Lower leg skin (tissue), 4 donors: ENCODE data around the gene LIMD2. TPM values are rescaled to one million over a fixed set of nuclear protein-coding genes. Genes with fewer than 3 reads are reported as not detected.
A peak's percentile ranks its signal among the peaks of the same experiment; 100 is the strongest.

Experiments used
- DNase-seq, 2 donors: peaks; one replicate each; pipeline ENCODE4 v3.0.0-alpha.2; 2019; ENCODE audit warnings: low spot score in 2 of 2
- H3K4me3 ChIP-seq: fragments of 200-600 bp; sonication (generic); 2 replicates; pipeline ENCODE4 v1.5.1; 2017; ENCODE audit warnings: mild to moderate bottlenecking, low read depth; ENCODE audit not compliant: poor library complexity, severe bottlenecking
- POLR2A ChIP-seq, 2 donors: fragments of 450-650 bp; IDR thresholded peaks; one replicate each; pipeline ENCODE4 v1.6.1; 2016 to 2017; ENCODE audit warnings: antibody characterized with exemption in 2 of 2, mild to moderate bottlenecking in 1 of 2, moderate library complexity in 1 of 2
- WGBS, 2 donors: methylation state at CpG; one replicate each; pipeline ENCODE4 v1.1.5; 2018; 5-methylcytosine and 5-hydroxymethylcytosine counted together
- intact Hi-C: fragments of 100-400 bp; cut with DNase I; formaldehyde crosslinking; loops from one replicate; pipeline ENCODE4 v1.15.0; 2023; ENCODE audit warnings: low total_unique reads
- total RNA-seq, 4 donors: library from RNA; depleted of rRNA; stranded (reverse); fragments of >200 nt; gene quantifications; one replicate each; pipeline ENCODE4 v1.1.0, GENCODE V29; 2016
- TF ChIP-seq, protein P1 (sequence below), 3 donors: fragments of 450-650 bp; IDR thresholded peaks; one replicate each; pipeline ENCODE4 v1.5.1; 2016; ENCODE audit warnings: antibody characterized with exemption in 3 of 3, mild to moderate bottlenecking in 3 of 3, moderate library complexity in 2 of 3

LIMD2 gene
- total RNA-seq, 4 donors from 2014 or later = 3.3 to 9.0 (median 4.8) TPM

DNA sequence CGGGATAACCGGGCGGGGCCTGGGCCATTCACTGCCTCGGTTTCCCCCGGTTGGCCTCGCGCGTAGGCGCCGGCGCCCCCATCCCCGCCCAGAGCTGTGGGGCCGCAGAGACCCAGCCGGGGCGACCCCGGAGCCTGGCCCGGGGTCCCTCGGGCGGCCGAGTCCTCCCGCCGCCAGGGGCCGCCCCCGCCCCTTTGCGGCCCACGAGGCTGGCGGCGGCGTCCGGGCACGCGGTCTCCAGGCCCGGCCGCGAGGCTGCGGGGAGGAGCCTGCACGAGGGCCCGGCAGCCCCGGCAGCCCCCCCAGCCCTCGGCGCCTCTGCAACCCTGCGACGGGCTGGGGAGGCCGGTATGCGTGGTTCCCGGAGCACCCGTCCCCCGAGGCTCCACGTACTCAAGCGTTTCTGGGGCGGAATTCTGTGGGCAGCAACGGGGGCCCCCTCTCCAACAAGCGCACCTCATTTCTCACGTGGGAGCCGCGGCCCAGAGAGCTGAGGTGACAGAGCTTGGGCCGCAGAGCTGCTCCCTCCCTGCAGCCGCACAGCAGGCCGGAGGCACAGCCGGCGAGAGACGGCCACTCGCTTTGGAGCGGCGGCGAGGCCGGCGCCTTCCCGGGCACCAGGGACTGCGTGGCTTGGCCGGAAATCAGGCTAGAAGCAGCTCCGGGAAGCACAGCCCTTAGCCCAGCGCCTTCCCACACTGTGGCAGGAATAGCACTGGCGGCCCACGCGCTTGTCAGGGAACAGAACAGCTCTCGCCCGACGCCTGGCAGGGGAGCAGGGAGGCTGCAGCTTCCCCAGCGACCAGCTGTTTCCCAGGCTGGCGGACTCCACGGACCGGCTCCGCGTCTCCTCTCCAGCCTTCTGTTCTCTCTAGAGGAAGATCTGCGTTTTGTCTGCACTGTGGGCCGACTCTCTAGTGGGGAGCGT lies 867 bp upstream of the LIMD2 start:
- TF ChIP-seq, protein P1, sequence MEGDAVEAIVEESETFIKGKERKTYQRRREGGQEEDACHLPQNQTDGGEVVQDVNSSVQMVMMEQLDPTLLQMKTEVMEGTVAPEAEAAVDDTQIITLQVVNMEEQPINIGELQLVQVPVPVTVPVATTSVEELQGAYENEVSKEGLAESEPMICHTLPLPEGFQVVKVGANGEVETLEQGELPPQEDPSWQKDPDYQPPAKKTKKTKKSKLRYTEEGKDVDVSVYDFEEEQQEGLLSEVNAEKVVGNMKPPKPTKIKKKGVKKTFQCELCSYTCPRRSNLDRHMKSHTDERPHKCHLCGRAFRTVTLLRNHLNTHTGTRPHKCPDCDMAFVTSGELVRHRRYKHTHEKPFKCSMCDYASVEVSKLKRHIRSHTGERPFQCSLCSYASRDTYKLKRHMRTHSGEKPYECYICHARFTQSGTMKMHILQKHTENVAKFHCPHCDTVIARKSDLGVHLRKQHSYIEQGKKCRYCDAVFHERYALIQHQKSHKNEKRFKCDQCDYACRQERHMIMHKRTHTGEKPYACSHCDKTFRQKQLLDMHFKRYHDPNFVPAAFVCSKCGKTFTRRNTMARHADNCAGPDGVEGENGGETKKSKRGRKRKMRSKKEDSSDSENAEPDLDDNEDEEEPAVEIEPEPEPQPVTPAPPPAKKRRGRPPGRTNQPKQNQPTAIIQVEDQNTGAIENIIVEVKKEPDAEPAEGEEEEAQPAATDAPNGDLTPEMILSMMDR (IDR thresholded peaks at IDR 0.05) = no peak
- no peak for TF ChIP-seq POLR2A (IDR thresholded peaks at IDR 0.05)
- intact Hi-C loops = no loop called here

DNA sequence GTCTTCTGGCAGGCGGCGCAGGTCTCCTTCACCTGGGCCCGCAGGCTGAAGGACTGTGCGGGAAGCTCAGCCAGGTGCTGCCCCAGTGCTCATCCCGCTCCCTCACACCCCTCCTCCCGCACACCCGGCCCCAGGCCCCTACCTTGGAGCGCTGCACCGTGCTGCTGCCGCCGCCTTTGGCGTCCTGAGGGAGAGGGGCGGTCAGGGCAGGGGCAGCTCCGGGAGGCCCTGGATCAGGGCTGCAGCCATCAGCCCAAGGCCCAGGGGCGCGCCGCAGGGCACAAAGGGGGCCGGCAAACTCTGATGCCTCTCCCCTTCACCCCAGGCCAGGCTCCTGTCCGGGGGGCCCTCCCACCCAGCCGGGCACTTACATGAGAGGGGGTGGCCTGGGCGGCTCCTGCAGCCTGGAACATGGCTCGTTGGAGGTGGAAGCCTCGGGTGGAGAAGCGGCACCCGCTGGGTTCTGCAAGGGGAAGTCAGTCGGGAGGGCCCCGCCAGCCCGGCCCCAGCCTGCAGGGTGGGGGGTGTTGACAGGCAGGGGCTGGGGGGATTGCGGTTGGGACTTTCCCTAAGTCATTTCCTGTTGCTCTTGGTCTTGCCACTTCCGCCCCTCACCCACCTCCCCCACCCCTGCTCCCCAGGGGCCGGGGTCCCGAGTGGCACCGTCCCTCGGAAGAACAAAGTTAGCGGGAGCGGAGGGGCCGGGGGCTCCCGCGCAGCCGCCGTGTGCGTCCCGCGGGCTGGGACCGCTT lies 863 bp downstream of the LIMD2 start:
- intact Hi-C loops = no loop called here
- TF ChIP-seq, protein P1 (IDR thresholded peaks at IDR 0.05) = no peak
- no peak for TF ChIP-seq POLR2A (IDR thresholded peaks at IDR 0.05)
- H3K4me3 ChIP-seq = no peak overlapping the region
- DNase-seq = peak; percentile 31 to 91
- 4 to 13% methylated on average over 25 to 36 of the region's 45 CpGs for WGBS, 2 donors

More for the DNA sequence above, 867 bp upstream of the LIMD2 start:
- WGBS, 2 donors = 22 to 52% methylated on average over 19 to 55 of the region's 88 CpGs
- no peak overlapping the region for H3K4me3 ChIP-seq
- peak in 1 of 2 donors; percentile 86 for DNase-seq

DNA sequence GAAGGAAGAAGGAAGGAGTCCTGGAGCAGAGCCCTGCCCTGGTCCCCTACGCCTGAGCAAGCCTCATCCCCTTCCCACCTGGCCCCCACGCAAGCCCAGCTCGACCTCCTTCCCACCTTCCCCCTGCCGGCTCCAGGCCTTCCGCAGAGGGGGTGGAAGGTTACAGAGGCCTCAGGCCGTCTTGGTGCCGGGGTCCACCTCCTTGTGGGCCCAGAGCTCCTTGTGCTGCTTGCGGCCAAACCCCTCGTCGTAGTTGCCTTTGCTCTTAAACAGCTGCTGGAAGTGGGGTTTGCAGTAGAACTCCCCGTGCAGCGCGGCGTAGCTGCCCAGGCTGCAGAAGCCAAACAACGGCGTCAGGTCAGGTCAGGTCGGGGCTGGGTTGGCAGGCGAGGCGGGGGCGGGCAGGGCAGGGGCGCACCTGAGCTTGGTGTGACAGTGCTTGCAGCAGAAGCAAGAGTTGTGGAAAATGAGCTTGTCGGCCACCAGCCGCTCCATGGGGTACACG lies 1.5 kb downstream of the LIMD2 start:
- TF ChIP-seq, protein P1 (IDR thresholded peaks at IDR 0.05) = no peak
- no peak for TF ChIP-seq POLR2A (IDR thresholded peaks at IDR 0.05)
- intact Hi-C loops = no loop called here
- H3K4me3 ChIP-seq = no peak overlapping the region
- DNase-seq = no peak
- WGBS, 2 donors = 45 to 56% methylated on average over 24 of the region's 24 CpGs

DNA sequence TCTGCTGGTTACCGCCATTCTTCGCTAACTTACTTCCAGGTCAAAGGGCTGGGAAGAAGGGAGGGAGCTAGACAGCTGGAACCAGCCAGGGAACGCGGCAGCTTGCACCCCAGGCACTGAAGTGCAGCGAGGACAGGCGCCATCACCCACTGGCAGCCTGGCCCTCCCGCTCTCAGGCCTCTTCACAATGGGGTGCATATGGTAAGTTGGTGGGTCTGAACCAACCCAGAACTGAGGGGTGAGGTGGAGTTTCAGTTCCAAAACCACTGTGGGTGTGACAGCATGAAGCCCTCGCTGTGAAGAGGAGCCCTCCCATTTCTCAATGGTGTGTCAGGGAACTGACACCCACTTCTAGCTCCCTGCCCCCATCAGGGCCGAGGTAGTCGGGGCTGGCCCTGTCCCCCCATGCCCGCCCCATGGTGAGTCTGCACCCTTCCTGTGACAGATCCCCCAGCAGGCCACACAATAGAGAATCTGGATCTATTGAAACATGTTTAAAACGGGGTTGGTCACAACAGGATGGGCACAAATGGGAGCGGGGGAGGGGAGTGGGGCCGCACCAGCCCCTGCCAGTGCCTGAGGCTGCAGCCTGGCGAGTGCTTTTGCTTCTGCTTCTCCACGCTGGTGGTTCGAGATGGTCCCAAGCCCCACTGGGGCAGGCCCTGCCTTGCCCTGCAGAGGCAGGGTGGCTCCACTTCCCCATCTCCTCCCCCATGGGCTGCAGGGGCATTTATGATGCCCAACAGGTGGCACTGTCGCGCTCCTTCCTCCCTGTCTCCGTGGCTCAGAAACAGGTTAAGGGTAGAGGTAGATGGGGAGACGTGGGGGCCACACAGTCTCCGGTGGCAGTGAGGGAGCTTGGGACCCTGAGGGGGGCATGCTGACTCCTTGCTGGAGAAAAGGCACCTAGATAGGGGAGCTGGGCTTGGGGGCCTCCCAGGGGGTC lies 2.3 kb downstream of the LIMD2 start:
- whole genome bisulfite sequencing, 2 donors = 40 to 52% methylated on average over 20 to 22 of the region's 22 CpGs
- DNase-seq = peak in 1 of 2 donors; percentile 86
- intact Hi-C loops = no loop called here
- TF ChIP-seq, protein P1 (IDR thresholded peaks at IDR 0.05) = no peak
- TF ChIP-seq POLR2A (IDR thresholded peaks at IDR 0.05) = no peak
- no peak overlapping the region for H3K4me3 ChIP-seq

DNA sequence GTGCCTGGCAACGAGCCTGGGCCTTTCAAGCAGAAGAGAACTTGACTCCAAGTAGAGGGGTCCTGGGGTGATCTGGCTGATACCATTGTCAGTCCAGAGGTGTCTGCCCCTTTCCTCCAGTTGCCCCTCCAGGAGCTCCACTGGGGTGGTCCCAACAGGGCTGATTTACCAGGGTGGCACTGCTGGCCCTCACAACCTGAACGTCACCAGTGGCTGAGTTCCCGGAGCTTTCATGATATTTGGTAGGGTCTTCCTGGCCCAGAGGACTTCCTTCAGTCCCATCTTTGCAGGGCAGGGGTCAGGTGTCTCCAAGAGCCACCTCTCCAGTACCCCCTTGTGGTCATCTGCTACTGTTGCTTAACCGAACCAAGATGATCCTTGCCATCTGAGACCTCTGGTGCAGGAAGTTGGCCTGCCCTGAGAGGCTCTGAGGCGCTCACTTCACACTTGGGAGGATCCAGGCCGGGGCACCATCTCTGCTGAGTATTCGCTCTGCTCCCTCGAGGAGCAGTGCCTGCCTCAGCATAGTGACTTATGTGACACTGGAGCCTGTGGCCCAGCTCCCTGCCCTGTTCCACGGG lies 3.5 kb downstream of the LIMD2 start:
- TF ChIP-seq POLR2A (IDR thresholded peaks at IDR 0.05) = no peak
- TF ChIP-seq, protein P1 (IDR thresholded peaks at IDR 0.05) = no peak
- WGBS, 2 donors = 66 to 95% methylated on average over 3 to 9 of the region's 9 CpGs
- DNase-seq = no peak
- H3K4me3 ChIP-seq = no peak overlapping the region
- intact Hi-C loops = no loop called here
